Peyer's patch (tissue), 4 donors: ENCODE results near the gene GPR37L1. TPM values are rescaled to one million over a fixed set of nuclear protein-coding genes. Genes with fewer than 3 reads are reported as not detected.
A peak's percentile ranks its signal among the peaks of the same experiment; 100 is the strongest.

Source experiments
- DNase-seq, 3 donors: peaks; one replicate each; pipeline ENCODE4 v3.0.0-alpha.2; 2017 to 2019
- H3K27ac ChIP-seq, 4 donors: fragments of 200-600 bp; sonication (generic); one replicate each; pipeline ENCODE4 v1.5.1; 2016 to 2019
- H3K27me3 ChIP-seq, 2 donors: fragments of 200-600 bp; sonication (generic); one replicate each; pipeline ENCODE4 v1.5.1; 2019
- H3K36me3 ChIP-seq, 3 donors: fragments of 200-600 bp; sonication (generic); one replicate each; pipeline ENCODE4 v1.5.1; 2016 to 2019
- H3K4me1 ChIP-seq, 4 donors: fragments of 200-600 bp; sonication (generic); one replicate each; pipeline ENCODE4 v1.5.1; 2016 to 2019
- H3K4me3 ChIP-seq, 4 donors: fragments of 200-600 bp; sonication (generic); 1 replicate in 3 of 4; 2 replicates in 1 of 4; pipeline ENCODE4 v1.5.1; 2016 to 2019; ENCODE audit warnings: mild to moderate bottlenecking in 1 of 4
- H3K9me3 ChIP-seq, 4 donors: fragments of 200-600 bp; sonication (generic); one replicate each; pipeline ENCODE4 v1.5.1; 2016 to 2019; ENCODE audit warnings: mild to moderate bottlenecking in 1 of 4
- CTCF ChIP-seq, 6 experiments: fragments of 450-650 bp in 4 of 6; fragments of 200-600 bp in 2 of 6; sonication (generic) in 1 of 6; IDR thresholded peaks; one replicate each; pipeline ENCODE4 v1.5.1; 2017 to 2019; ENCODE audit warnings: antibody characterized with exemption in 6 of 6, mild to moderate bottlenecking in 3 of 6, moderate library complexity in 1 of 6
- POLR2A ChIP-seq, 2 donors: fragments of 450-650 bp; IDR thresholded peaks; one replicate each; pipeline ENCODE4 v1.5.1; 2017; ENCODE audit warnings: antibody characterized with exemption in 2 of 2, mild to moderate bottlenecking in 2 of 2, moderate library complexity in 2 of 2
- total RNA-seq, 4 donors: library from RNA; depleted of rRNA; stranded (reverse); fragments of >200 nt; gene quantifications; one replicate each; pipeline ENCODE4 v1.1.0, GENCODE V29; 2016

The GPR37L1 gene, protein sequence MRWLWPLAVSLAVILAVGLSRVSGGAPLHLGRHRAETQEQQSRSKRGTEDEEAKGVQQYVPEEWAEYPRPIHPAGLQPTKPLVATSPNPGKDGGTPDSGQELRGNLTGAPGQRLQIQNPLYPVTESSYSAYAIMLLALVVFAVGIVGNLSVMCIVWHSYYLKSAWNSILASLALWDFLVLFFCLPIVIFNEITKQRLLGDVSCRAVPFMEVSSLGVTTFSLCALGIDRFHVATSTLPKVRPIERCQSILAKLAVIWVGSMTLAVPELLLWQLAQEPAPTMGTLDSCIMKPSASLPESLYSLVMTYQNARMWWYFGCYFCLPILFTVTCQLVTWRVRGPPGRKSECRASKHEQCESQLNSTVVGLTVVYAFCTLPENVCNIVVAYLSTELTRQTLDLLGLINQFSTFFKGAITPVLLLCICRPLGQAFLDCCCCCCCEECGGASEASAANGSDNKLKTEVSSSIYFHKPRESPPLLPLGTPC
- total RNA-seq: under 1 TPM in 3 of 4 donors, not detected in 1; 0.18 to 0.95 (median 0.27) TPM

GRCh38 chr1:202122639-202123335 is at the start of gene GPR37L1:
Gene GPR37L1 (plus strand): TSS chr1:202122917. CDS start chr1:202122964, 47 bp downstream.
- Histone ChIP-seq H3K4me1 (no peaks in the 10 kb centered on the region), H3K9me3 (no peaks in the 10 kb centered on the region), H3K36me3 (no peaks in the 10 kb centered on the region), H3K27ac (no peak within 1 kb of the TSS), H3K27me3 (no peaks in the 10 kb centered on the region), H3K4me3 (no peak within 1 kb of the TSS)
- peak in 1 of 6 experiments; percentile 7 for TF ChIP-seq CTCF (IDR thresholded peaks at IDR 0.05)
- no peak for TF ChIP-seq POLR2A (IDR thresholded peaks at IDR 0.05)
- no peak for DNase-seq

- Histone ChIP-seq H3K4me1 (peaks cover 0 to 36% (median 2%) of the 10 kb centered on the region in 4 donors), H3K27me3 (no peaks in the 10 kb centered on the region), H3K27ac (peak overlapping the region in 2 of 4 donors; percentile 35 to 47), H3K4me3 (no peak overlapping the region), H3K9me3 (no peaks in the 10 kb centered on the region), H3K36me3 (no peaks in the 10 kb centered on the region)
- DNase-seq: no peak
- TF ChIP-seq CTCF (IDR thresholded peaks at IDR 0.05): no peak
- TF ChIP-seq POLR2A (IDR thresholded peaks at IDR 0.05): no peak
These were observed 49.5 kb upstream of the GPR37L1 start for GRCh38 chr1:202073206-202073605.

GRCh38 chr1:202074985-202075384 is 47.7 kb upstream of the GPR37L1 start:
- TF ChIP-seq POLR2A (IDR thresholded peaks at IDR 0.05): no peak
- no peak for TF ChIP-seq CTCF (IDR thresholded peaks at IDR 0.05)
- Histone ChIP-seq H3K27me3 (no peaks in the 10 kb centered on the region), H3K36me3 (no peaks in the 10 kb centered on the region), H3K4me3 (no peak overlapping the region), H3K9me3 (no peaks in the 10 kb centered on the region), H3K27ac (peak overlapping the region in 3 of 4 donors; percentile 63 to 86 (median 82)), H3K4me1 (peaks cover 0 to 36% (median 2%) of the 10 kb centered on the region in 4 donors)
- no peak for DNase-seq

- TF ChIP-seq POLR2A (IDR thresholded peaks at IDR 0.05): no peak
- DNase-seq: peak in 2 of 3 donors; percentile 60 to 70
- H3K4me1 ChIP-seq: peaks cover 0 to 36% (median 2%) of the 10 kb centered on the region in 4 donors
- H3K27ac ChIP-seq: peak overlapping the region in 3 of 4 donors; percentile 63 to 86 (median 82)
- H3K36me3 ChIP-seq: no peaks in the 10 kb centered on the region
- H3K9me3 ChIP-seq: no peaks in the 10 kb centered on the region
- no peaks in the 10 kb centered on the region for H3K27me3 ChIP-seq
- H3K4me3 ChIP-seq: no peak overlapping the region
These were observed 47.3 kb upstream of the GPR37L1 start for GRCh38 chr1:202075389-202075788.

- peak overlapping the region in 3 of 4 donors; percentile 63 to 86 (median 82) for H3K27ac ChIP-seq
- peak in 2 of 3 donors; percentile 74 to 78 for DNase-seq
- peaks cover 0 to 36% (median 2%) of the 10 kb centered on the region in 4 donors for H3K4me1 ChIP-seq
- H3K9me3 ChIP-seq: no peaks in the 10 kb centered on the region
- no peaks in the 10 kb centered on the region for H3K36me3 ChIP-seq
- TF ChIP-seq POLR2A (IDR thresholded peaks at IDR 0.05) (peak; percentile 75 to 87), CTCF (IDR thresholded peaks at IDR 0.05) (no peak)
- H3K4me3 ChIP-seq: no peak overlapping the region
- no peaks in the 10 kb centered on the region for H3K27me3 ChIP-seq
These were observed 46.6 kb upstream of the GPR37L1 start for GRCh38 chr1:202076050-202076511.
